ENCODE results near the gene OPRM1. TPM values are rescaled to one million over a fixed set of nuclear protein-coding genes. Genes with fewer than 3 reads are reported as not detected.

Gene OPRM1
- total and polyA plus RNA-seq, 2 of the 8 experiments (the other 6 are each of a cell fraction or from before 2014, with no cell fraction given): not detected

DNA sequence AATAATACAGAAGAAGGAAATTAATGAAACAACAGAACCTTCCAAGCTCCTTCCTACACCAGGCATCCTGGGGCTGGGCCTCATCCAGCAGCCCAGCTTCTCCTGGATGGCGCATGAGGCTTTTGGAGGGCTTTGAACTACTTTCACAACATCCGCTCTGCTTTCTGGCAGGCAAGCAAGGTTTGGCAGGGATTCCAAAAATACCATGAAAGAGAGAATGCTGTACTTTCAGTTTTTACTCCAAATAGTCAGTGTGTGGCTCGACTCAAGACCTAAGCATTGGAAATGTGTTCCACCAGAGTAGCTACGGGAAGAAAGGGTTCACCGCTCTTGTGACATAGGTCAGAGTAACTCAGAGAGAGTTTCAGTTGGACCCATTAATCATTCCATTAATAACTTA lies 125.4 kb downstream of the OPRM1 start (continued):
- TF ChIP-seq KDM4A (IDR thresholded peaks at IDR 0.05; ENCODE audit: low read depth, low read length, severe bottlenecking) (no peak), RXRA (IDR thresholded peaks at IDR 0.05; ENCODE audit: insufficient read depth, low read depth, low read length) (no peak)

Data from H1 (cell line).